HCT116 (cell line): ENCODE results near the gene SULT1B1.

ENCODE experiments used
- CEBPB ChIP-seq: IDR thresholded peaks from 2 replicates; pipeline ENCODE4 v1.6.1; 2012; ENCODE audit warnings: low read depth
- POLR2AphosphoS5 ChIP-seq: IDR thresholded peaks from 2 replicates; pipeline ENCODE4 v1.6.1; 2011; ENCODE audit warnings: mild to moderate bottlenecking, low read depth, low read length, moderate library complexity
- YY1 ChIP-seq: IDR thresholded peaks from 2 replicates; pipeline ENCODE4 v1.6.1; 2011; ENCODE audit warnings: low read length, low read depth, moderate library complexity, mild to moderate bottlenecking; ENCODE audit not compliant: insufficient replicate concordance; ENCODE audit errors: extremely low read depth
- TF ChIP-seq, protein P1 (sequence below), 3 experiments: fragments of 200-600 bp in 1 of 3; sonication (generic) in 1 of 3; IDR thresholded peaks in 2 of 3; conservative IDR thresholded peaks in 1 of 3; 2 replicates each; pipeline ENCODE4 v1.5.1; 2012 to 2017; ENCODE audit warnings: low read depth in 2 of 3, low read length in 2 of 3, antibody characterized with exemption in 1 of 3, borderline replicate concordance in 1 of 3, control low read depth in 1 of 3, mild to moderate bottlenecking in 1 of 3, mixed read lengths in 1 of 3, mixed run types in 1 of 3, moderate library complexity in 1 of 3; ENCODE audit not compliant: insufficient read depth in 1 of 3

DNA sequence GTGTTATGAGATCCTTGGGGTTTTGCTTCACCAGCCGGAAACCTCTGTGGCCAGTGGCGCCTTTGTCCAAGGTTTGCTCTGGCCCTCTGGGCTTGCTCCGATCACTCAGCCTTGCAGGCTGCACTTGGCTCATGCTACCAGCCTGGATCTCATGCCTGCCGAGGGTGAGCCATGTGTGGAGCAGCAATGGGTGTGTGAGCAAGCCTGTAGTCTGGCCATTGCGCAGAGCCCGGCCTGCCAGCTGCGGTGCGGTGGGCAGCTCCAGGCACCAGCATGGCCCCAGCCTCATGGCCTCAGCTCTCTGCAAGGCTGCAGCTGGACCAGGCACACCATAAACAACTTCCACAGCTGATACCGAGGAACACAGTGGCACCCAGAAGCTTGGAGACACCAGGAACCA, 17.8 kb downstream of the SULT1B1 start:
- no peak for TF ChIP-seq POLR2AphosphoS5
- TF ChIP-seq YY1, result no peak
- TF ChIP-seq, protein P1, sequence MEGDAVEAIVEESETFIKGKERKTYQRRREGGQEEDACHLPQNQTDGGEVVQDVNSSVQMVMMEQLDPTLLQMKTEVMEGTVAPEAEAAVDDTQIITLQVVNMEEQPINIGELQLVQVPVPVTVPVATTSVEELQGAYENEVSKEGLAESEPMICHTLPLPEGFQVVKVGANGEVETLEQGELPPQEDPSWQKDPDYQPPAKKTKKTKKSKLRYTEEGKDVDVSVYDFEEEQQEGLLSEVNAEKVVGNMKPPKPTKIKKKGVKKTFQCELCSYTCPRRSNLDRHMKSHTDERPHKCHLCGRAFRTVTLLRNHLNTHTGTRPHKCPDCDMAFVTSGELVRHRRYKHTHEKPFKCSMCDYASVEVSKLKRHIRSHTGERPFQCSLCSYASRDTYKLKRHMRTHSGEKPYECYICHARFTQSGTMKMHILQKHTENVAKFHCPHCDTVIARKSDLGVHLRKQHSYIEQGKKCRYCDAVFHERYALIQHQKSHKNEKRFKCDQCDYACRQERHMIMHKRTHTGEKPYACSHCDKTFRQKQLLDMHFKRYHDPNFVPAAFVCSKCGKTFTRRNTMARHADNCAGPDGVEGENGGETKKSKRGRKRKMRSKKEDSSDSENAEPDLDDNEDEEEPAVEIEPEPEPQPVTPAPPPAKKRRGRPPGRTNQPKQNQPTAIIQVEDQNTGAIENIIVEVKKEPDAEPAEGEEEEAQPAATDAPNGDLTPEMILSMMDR (IDR thresholded peaks at IDR 0.05 in 2 of 3, conservative IDR thresholded peaks at IDR 0.05 in 1 of 3; ENCODE audit: borderline replicate concordance in 1 of 3, insufficient read depth in 1 of 3, low read depth in 2 of 3, low read length in 2 of 3), result no peak
- no peak for TF ChIP-seq CEBPB
